ENCODE measurements around the gene CLASP2.

- TF ChIP-seq REST (IDR thresholded peaks at IDR 0.05; ENCODE audit: low read depth) (no peak), FOXM1 (IDR thresholded peaks at IDR 0.05; ENCODE audit: borderline replicate concordance, low read depth) (no peak)
Measured at GRCh38 chr3:33488683-33489082, 229.4 kb downstream of the CLASP2 start.

All from Ishikawa (cell line).